ENCODE data around the gene ASB15.

DNA sequence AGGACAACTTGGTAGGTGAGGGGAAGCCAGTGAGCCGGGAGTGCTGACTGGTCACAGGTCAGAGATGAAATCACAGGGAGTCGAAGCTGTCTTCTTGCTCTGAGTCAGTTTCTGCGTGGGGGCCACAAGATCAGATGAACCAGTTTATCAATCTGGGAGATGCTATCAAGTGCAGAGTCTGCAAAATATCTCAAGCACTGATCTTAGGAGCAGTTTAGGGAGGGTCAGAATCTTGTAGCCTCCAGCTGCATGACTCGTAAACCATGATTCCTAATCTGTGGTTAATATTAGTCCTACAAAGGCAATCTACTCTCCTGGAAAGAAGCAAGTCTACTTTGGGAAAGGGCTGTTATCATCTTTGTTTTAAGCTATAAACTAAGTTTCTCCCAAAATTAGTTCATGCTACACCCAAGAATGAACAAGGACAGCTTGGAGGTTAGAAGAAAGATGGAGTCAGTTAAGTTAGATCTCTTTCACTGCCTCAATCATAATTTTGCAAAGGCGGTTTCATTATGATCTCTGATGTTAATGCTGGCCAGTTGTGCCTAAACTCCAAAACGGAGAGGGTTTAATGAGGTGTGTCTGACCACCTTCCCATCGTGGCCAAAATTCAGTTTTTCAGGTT, 45.6 kb downstream of the ASB15 start:
- TF ChIP-seq EZH2 (IDR thresholded peaks at IDR 0.05; ENCODE audit: borderline replicate concordance, low read depth, low read length, severe bottlenecking) = no peak
- TF ChIP-seq, protein P1, sequence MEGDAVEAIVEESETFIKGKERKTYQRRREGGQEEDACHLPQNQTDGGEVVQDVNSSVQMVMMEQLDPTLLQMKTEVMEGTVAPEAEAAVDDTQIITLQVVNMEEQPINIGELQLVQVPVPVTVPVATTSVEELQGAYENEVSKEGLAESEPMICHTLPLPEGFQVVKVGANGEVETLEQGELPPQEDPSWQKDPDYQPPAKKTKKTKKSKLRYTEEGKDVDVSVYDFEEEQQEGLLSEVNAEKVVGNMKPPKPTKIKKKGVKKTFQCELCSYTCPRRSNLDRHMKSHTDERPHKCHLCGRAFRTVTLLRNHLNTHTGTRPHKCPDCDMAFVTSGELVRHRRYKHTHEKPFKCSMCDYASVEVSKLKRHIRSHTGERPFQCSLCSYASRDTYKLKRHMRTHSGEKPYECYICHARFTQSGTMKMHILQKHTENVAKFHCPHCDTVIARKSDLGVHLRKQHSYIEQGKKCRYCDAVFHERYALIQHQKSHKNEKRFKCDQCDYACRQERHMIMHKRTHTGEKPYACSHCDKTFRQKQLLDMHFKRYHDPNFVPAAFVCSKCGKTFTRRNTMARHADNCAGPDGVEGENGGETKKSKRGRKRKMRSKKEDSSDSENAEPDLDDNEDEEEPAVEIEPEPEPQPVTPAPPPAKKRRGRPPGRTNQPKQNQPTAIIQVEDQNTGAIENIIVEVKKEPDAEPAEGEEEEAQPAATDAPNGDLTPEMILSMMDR (IDR thresholded peaks at IDR 0.05; ENCODE audit: borderline replicate concordance, extremely low read depth, low read length, poor library complexity, severe bottlenecking) = no peak
